ENCODE measurements around the gene RNASE3.
A peak's percentile ranks its signal among the peaks of the same experiment; 100 is the strongest.
"Not testable (repeated sequence)": the region's sequence is repeated elsewhere in the genome, so short reads cannot be mapped to it uniquely, and the experiment has no call there.

The RNASE3 gene

DNA sequence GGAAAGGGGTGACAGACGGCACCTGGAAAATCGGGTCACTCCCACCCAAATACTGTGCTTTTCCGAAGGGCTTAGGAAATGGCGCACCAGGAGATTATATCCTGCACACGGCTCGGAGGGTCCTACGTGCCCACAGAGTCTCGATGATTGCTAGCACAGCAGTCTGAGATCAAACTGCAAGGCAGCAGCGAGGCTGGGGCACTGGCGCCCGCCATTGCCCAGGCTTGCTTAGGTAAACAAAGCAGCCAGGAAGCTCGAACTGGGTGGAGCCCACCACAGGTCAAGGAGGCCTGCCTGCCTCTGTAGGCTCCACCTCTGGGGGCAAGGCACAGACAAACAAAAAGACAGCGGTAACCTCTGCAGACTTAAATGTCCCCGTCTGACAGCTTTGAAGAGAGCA is 19.6 kb downstream of the RNASE3 start:
- H3K23ac ChIP-seq (ENCODE audit: low read length); H3K9me3 ChIP-seq (ENCODE audit: insufficient read depth, low read depth, low read length); H3K4me3 ChIP-seq (ENCODE audit: low read depth, low read length); H3K18ac ChIP-seq (ENCODE audit: low read length); DNase-seq; H3K27me3 ChIP-seq (ENCODE audit: insufficient read depth, low read length); H3K79me1 ChIP-seq (ENCODE audit: low read length); H4K8ac ChIP-seq (ENCODE audit: low read depth, low read length); H2BK12ac ChIP-seq (ENCODE audit: low read length); H4K12ac ChIP-seq (ENCODE audit: low read depth, low read length); H2BK120ac ChIP-seq (ENCODE audit: insufficient read depth, low read length, poor library complexity); H4K91ac ChIP-seq (ENCODE audit: low read depth, low read length); H2BK5ac ChIP-seq (ENCODE audit: low read depth, low read length, poor library complexity); H3K79me2 ChIP-seq (ENCODE audit: control insufficient read depth, insufficient read depth, low read length, poor library complexity); H3K4ac ChIP-seq (ENCODE audit: low read depth, low read length); H2AFZ ChIP-seq (ENCODE audit: insufficient read depth, low read length, poor library complexity); H3K4me2 ChIP-seq (ENCODE audit: low read length); H3K9ac ChIP-seq (ENCODE audit: low read length); H3K14ac ChIP-seq (ENCODE audit: low read length); H3K36me3 ChIP-seq (ENCODE audit: control insufficient read depth in 1 of 2, insufficient read depth in 2 of 2, low read length in 2 of 2); H3K4me1 ChIP-seq (ENCODE audit: control insufficient read depth in 1 of 2, insufficient read depth in 2 of 2, low read length in 2 of 2); H3K27ac ChIP-seq (ENCODE audit: low read depth, low read length); H2AK5ac ChIP-seq (ENCODE audit: low read length): not testable (repeated sequence)
- WGBS (ENCODE audit: extremely low coverage, insufficient coverage, insufficient read length): no CpG with 5 or more reads among the region's 14 CpGs

DNA sequence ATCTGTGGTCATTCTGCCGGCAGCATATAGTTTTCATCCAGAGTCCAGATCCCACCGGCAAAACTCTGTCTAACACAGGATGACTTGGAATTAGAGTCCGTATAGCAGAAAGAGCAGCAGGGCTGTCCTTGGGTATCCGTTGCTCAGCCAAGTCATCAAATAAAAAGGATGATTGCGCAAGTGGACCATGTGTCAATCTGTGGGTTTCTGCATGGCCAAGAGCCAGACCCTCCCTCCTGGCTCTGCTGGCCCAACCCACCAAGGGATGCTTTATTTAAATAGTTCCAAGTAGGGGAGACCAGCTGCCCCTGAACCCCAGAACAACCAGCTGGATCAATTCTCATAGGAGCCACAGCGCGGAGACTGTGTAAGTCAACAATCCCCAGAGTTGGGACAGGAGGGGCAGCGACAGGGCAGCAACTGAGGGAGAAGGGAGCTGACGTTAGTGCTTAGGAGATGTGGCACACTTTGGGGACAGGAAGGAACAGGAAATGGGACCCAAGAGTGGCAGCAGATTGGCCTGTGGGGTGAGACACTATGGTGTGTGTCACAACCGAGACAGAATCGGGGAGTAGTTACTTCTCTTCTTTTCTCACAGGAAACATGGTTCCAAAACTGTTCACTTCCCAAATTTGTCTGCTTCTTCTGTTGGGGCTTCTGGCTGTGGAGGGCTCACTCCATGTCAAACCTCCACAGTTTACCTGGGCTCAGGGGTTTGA is 28.0 kb downstream of the RNASE3 start:
- WGBS (ENCODE audit: extremely low coverage, insufficient coverage, insufficient read length): no CpG with 5 or more reads among the region's 11 CpGs
- not testable (repeated sequence) for H3K18ac ChIP-seq (ENCODE audit: low read length); H3K4me1 ChIP-seq (ENCODE audit: control insufficient read depth in 1 of 2, insufficient read depth in 2 of 2, low read length in 2 of 2); DNase-seq; H3K36me3 ChIP-seq (ENCODE audit: control insufficient read depth in 1 of 2, insufficient read depth in 2 of 2, low read length in 2 of 2); H3K4ac ChIP-seq (ENCODE audit: low read depth, low read length); H3K23ac ChIP-seq (ENCODE audit: low read length); H4K12ac ChIP-seq (ENCODE audit: low read depth, low read length); H2BK12ac ChIP-seq (ENCODE audit: low read length); H3K9ac ChIP-seq (ENCODE audit: low read length); H3K79me2 ChIP-seq (ENCODE audit: control insufficient read depth, insufficient read depth, low read length, poor library complexity); H4K91ac ChIP-seq (ENCODE audit: low read depth, low read length); H3K27me3 ChIP-seq (ENCODE audit: insufficient read depth, low read length); H4K8ac ChIP-seq (ENCODE audit: low read depth, low read length); H3K9me3 ChIP-seq (ENCODE audit: insufficient read depth, low read depth, low read length); H3K4me3 ChIP-seq (ENCODE audit: low read depth, low read length); H3K14ac ChIP-seq (ENCODE audit: low read length); H3K27ac ChIP-seq (ENCODE audit: low read depth, low read length); H3K79me1 ChIP-seq (ENCODE audit: low read length); H2BK5ac ChIP-seq (ENCODE audit: low read depth, low read length, poor library complexity); H2AFZ ChIP-seq (ENCODE audit: insufficient read depth, low read length, poor library complexity); H3K4me2 ChIP-seq (ENCODE audit: low read length); H2BK120ac ChIP-seq (ENCODE audit: insufficient read depth, low read length, poor library complexity); H2AK5ac ChIP-seq (ENCODE audit: low read length)

DNA sequence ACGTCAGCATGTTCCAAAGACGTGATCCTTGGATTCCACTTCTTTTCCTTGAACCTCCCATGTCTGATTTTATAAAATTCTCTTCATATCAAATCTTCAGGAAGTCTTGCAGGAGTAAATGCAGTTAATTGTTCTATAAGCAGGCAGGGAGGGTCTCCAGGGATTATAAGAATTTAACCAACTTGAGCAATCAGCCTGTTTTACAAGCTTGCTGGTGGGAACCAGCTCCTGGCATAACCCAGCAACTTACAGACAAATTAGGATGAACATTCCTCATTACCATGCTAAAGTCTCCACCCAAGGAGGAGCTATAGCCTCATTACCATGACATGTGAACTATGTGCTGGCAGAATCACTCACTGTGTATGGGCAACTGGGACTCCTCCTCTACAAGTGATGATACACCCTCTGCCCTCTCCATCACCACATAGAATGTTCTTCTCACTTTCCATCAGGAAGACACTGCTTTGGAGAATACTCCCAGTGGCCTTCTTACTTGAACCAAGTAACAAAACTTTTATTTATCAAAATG is 32.6 kb downstream of the RNASE3 start:
- H3K4me1 ChIP-seq (ENCODE audit: control insufficient read depth in 1 of 2, insufficient read depth in 2 of 2, low read length in 2 of 2); H4K12ac ChIP-seq (ENCODE audit: low read depth, low read length); H3K9ac ChIP-seq (ENCODE audit: low read length); H4K8ac ChIP-seq (ENCODE audit: low read depth, low read length); H3K4me3 ChIP-seq (ENCODE audit: low read depth, low read length); H3K79me1 ChIP-seq (ENCODE audit: low read length); H3K14ac ChIP-seq (ENCODE audit: low read length); H2BK120ac ChIP-seq (ENCODE audit: insufficient read depth, low read length, poor library complexity); H4K91ac ChIP-seq (ENCODE audit: low read depth, low read length); H2BK5ac ChIP-seq (ENCODE audit: low read depth, low read length, poor library complexity); H3K27ac ChIP-seq (ENCODE audit: low read depth, low read length); H3K36me3 ChIP-seq (ENCODE audit: control insufficient read depth in 1 of 2, insufficient read depth in 2 of 2, low read length in 2 of 2); H3K27me3 ChIP-seq (ENCODE audit: insufficient read depth, low read length); H3K79me2 ChIP-seq (ENCODE audit: control insufficient read depth, insufficient read depth, low read length, poor library complexity); H3K18ac ChIP-seq (ENCODE audit: low read length); H3K9me3 ChIP-seq (ENCODE audit: insufficient read depth, low read depth, low read length); H2AK5ac ChIP-seq (ENCODE audit: low read length); H2BK12ac ChIP-seq (ENCODE audit: low read length); H2AFZ ChIP-seq (ENCODE audit: insufficient read depth, low read length, poor library complexity); H3K4ac ChIP-seq (ENCODE audit: low read depth, low read length); H3K4me2 ChIP-seq (ENCODE audit: low read length); H3K23ac ChIP-seq (ENCODE audit: low read length); DNase-seq: not testable (repeated sequence)
- WGBS (ENCODE audit: extremely low coverage, insufficient coverage, insufficient read length): no CpG with 5 or more reads among the region's 2 CpGs

DNA sequence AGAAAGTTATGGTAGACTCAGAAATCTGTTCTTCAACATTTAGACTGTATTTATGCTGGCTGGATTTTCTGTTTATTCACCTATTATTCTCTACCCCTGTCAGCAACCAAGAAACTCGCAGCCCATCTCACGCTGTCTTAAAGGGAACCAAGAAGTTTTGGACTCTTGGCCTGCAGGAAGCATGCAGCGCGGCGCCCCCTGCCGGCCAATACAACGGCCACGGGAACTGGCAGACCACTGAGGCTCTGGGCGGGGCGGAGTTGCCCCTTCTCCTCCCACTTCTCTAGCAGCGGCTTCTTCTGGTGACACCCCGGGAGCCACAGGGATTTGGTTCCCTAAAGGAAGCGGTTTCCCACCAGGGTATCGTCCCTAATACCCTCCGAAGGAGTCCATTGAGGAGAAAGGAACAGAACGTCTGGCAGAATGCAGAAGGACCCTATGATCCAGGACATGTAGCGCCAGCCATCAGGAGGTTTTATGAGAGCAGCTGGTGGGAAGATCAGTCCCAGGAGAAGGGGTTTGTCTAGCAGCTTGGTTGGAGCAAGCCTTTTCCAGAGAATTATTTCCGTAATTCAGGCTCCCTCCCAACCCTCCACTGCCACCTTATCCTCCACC is 43.1 kb downstream of the RNASE3 start:
- no peak overlapping the region for H3K23ac ChIP-seq (ENCODE audit: low read length)
- no peak overlapping the region for H2AK5ac ChIP-seq (ENCODE audit: low read length)
- no peaks in the 10 kb centered on the region for H3K36me3 ChIP-seq (ENCODE audit: control insufficient read depth in 1 of 2, insufficient read depth in 2 of 2, low read length in 2 of 2)
- H3K14ac ChIP-seq (ENCODE audit: low read length): no peak overlapping the region
- no peak overlapping the region for H3K9ac ChIP-seq (ENCODE audit: low read length)
- H3K79me1 ChIP-seq (ENCODE audit: low read length): no peaks in the 10 kb centered on the region
- no peak overlapping the region for H3K4ac ChIP-seq (ENCODE audit: low read depth, low read length)
- H2BK12ac ChIP-seq (ENCODE audit: low read length): no peak overlapping the region
- H3K4me3 ChIP-seq (ENCODE audit: low read depth, low read length): no peak overlapping the region
- no peaks in the 10 kb centered on the region for H3K79me2 ChIP-seq (ENCODE audit: control insufficient read depth, insufficient read depth, low read length, poor library complexity)
- H2BK120ac ChIP-seq (ENCODE audit: insufficient read depth, low read length, poor library complexity): no peak overlapping the region
- H3K9me3 ChIP-seq (ENCODE audit: insufficient read depth, low read depth, low read length): no peaks in the 10 kb centered on the region
- no peaks in the 10 kb centered on the region for H3K27me3 ChIP-seq (ENCODE audit: insufficient read depth, low read length)
- H2BK5ac ChIP-seq (ENCODE audit: low read depth, low read length, poor library complexity): no peak overlapping the region
- no peak overlapping the region for H3K27ac ChIP-seq (ENCODE audit: low read depth, low read length)
- no peak overlapping the region for H4K8ac ChIP-seq (ENCODE audit: low read depth, low read length)
- no peaks in the 10 kb centered on the region for H3K4me1 ChIP-seq (ENCODE audit: control insufficient read depth in 1 of 2, insufficient read depth in 2 of 2, low read length in 2 of 2)
- WGBS (ENCODE audit: extremely low coverage, insufficient coverage, insufficient read length): no CpG with 5 or more reads among the region's 18 CpGs
- no peak overlapping the region for H2AFZ ChIP-seq (ENCODE audit: insufficient read depth, low read length, poor library complexity)
- H4K91ac ChIP-seq (ENCODE audit: low read depth, low read length): no peak overlapping the region
- no peak overlapping the region for H3K18ac ChIP-seq (ENCODE audit: low read length)
- DNase-seq: peak in 1 of 2 donors; percentile 33
- H3K4me2 ChIP-seq (ENCODE audit: low read length): no peak overlapping the region
- H4K12ac ChIP-seq (ENCODE audit: low read depth, low read length): no peak overlapping the region
